Uterus (tissue), 2 donors: ENCODE results near the gene ERO1B.

ENCODE experiments used
- POLR2A ChIP-seq, 2 donors: fragments of 450-650 bp; IDR thresholded peaks; one replicate each; pipeline ENCODE4 v1.6.1; 2016; ENCODE audit warnings: antibody characterized with exemption in 2 of 2, mild to moderate bottlenecking in 1 of 2, moderate library complexity in 1 of 2
- TF ChIP-seq, protein P1 (sequence below), 4 experiments: fragments of 200-600 bp in 2 of 4; fragments of 450-650 bp in 2 of 4; sonication (generic) in 2 of 4; IDR thresholded peaks; one replicate each; pipeline ENCODE4 v1.5.1; 2016 to 2019; ENCODE audit warnings: antibody characterized with exemption in 4 of 4, mild to moderate bottlenecking in 2 of 4, moderate library complexity in 1 of 4

DNA sequence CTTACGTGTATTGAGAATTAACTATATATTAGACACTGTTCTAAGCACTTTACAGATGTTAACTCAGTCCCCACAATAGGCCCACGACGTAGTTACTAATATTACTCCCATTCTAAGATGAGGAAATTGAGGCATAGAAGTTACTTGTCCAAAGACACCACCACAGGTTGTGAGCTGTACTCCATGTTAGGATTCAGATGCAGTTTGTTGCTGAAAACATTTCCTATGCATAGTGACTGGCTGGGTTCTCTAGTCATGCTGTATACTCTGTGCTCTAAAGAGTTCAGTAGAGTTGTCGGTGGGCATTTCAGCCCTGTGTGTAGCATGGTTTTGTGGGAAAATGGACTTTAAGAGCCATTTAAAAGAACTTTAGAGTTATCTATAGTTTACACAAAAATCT, 74.2 kb downstream of the ERO1B start:
- TF ChIP-seq, protein P1, sequence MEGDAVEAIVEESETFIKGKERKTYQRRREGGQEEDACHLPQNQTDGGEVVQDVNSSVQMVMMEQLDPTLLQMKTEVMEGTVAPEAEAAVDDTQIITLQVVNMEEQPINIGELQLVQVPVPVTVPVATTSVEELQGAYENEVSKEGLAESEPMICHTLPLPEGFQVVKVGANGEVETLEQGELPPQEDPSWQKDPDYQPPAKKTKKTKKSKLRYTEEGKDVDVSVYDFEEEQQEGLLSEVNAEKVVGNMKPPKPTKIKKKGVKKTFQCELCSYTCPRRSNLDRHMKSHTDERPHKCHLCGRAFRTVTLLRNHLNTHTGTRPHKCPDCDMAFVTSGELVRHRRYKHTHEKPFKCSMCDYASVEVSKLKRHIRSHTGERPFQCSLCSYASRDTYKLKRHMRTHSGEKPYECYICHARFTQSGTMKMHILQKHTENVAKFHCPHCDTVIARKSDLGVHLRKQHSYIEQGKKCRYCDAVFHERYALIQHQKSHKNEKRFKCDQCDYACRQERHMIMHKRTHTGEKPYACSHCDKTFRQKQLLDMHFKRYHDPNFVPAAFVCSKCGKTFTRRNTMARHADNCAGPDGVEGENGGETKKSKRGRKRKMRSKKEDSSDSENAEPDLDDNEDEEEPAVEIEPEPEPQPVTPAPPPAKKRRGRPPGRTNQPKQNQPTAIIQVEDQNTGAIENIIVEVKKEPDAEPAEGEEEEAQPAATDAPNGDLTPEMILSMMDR (IDR thresholded peaks at IDR 0.05) = no peak
- no peak for TF ChIP-seq POLR2A (IDR thresholded peaks at IDR 0.05)
